Esophagus muscularis mucosa (tissue), 3 donors: ENCODE measurements around the gene GATAD2B.

Experiments
- CTCF ChIP-seq, 3 experiments: fragments of 200-600 bp in 2 of 3; fragments of 450-650 bp in 1 of 3; sonication (generic) in 2 of 3; IDR thresholded peaks; one replicate each; pipeline ENCODE4 v1.5.1; 2017 to 2019; ENCODE audit warnings: antibody characterized with exemption in 3 of 3, mild to moderate bottlenecking in 2 of 3, moderate library complexity in 1 of 3
- POLR2A ChIP-seq: fragments of 450-650 bp; IDR thresholded peaks from one replicate; pipeline ENCODE4 v1.6.1; 2017; ENCODE audit warnings: antibody characterized with exemption, moderate library complexity, mild to moderate bottlenecking, low read depth
- POLR2AphosphoS5 ChIP-seq, 2 donors: sonication (generic); formaldehyde crosslinking; IDR thresholded peaks; one replicate each; pipeline ENCODE4 v1.6.1; 2017; ENCODE audit warnings: antibody characterized with exemption in 2 of 2

GRCh38 chr1:153921080-153921802 is 1.5 kb downstream of the GATAD2B start:
- TF ChIP-seq CTCF (IDR thresholded peaks at IDR 0.05) (no peak), POLR2A (no peak), POLR2AphosphoS5 (IDR thresholded peaks at IDR 0.05) (no peak)
